GM12875 (cell line): ENCODE measurements around the gene AGL.

ENCODE experiments used
- H3K4me3 ChIP-seq: one replicate; pipeline ENCODE4 v1.5.1; 2011; ENCODE audit warnings: low read depth, low read length, control low read depth
- TF ChIP-seq, protein P1 (sequence below): IDR thresholded peaks from 2 replicates; pipeline ENCODE4 v1.5.1; 2011; ENCODE audit warnings: low read depth, mild to moderate bottlenecking, control low read depth, inconsistent platforms, low read length, moderate library complexity, borderline replicate concordance; ENCODE audit not compliant: insufficient read depth

AGL gene

DNA sequence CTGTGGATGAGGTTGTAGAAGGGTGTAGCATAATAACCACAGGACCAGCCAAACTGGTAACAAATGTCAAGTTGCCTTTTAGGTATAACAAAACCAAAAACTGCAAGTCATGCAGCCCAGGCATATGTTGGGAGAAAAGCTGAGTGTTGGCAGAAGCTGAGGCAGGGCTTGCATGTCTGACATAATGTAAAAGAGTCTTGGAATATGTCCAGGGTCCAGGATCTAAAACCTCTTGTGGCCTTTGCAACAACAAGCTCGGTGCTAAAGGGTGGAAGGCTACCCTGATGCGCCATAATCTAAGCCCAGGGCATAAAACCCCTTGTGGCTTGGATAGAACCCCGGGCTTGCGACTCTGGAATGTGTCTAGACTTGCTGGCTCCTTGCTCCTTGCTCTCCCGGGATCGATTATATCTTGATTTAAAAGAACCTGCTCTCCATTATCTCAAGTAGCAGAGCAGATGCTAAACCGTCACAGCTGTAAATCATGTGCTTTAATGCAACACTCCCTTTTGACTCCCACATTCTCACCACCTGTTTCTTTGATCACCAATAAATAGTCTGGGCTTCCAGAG lies 93.1 kb downstream of the AGL start:
- H3K4me3 ChIP-seq: no peak overlapping the region
- TF ChIP-seq, protein P1, sequence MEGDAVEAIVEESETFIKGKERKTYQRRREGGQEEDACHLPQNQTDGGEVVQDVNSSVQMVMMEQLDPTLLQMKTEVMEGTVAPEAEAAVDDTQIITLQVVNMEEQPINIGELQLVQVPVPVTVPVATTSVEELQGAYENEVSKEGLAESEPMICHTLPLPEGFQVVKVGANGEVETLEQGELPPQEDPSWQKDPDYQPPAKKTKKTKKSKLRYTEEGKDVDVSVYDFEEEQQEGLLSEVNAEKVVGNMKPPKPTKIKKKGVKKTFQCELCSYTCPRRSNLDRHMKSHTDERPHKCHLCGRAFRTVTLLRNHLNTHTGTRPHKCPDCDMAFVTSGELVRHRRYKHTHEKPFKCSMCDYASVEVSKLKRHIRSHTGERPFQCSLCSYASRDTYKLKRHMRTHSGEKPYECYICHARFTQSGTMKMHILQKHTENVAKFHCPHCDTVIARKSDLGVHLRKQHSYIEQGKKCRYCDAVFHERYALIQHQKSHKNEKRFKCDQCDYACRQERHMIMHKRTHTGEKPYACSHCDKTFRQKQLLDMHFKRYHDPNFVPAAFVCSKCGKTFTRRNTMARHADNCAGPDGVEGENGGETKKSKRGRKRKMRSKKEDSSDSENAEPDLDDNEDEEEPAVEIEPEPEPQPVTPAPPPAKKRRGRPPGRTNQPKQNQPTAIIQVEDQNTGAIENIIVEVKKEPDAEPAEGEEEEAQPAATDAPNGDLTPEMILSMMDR: no peak

DNA sequence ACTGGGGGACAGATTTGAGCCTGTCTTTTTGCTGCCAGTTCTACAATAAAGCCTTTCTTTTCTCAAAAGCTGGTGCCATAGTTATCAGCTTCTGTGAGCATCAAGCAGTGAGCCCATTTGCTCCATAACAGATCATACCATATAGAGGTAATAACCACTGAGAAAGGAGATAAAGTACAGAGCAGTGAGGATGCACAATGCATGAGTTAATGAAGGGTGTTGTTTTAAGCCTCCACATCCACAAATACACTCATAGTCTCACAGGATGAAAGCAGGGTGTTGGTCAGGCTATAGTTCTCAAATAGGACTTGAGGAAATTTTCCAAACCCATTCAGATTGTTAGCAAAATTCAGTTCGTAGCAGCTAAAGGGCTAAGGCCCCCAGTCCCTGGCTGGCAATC lies 94.0 kb downstream of the AGL start:
- H3K4me3 ChIP-seq: no peak overlapping the region
- TF ChIP-seq, protein P1: no peak

DNA sequence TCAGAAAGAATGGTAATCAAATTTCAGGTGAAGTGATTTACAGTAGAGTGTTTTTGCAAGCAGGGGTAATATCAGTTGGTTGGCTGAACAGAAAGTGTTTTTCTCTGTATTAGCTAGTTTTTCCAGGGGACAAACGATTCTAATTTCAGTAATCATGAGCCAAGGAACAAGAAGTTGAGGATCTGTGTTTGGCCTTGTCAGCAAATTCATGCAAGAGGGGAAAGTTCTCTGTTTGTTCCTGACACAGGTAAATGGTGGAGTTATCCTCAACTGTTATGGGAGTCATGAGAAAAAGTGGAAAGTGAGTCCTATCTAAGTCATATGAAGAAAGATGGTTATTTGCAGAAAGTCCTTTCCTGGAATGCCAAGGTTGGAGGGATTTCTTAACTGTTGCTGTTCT lies 95.0 kb downstream of the AGL start:
- TF ChIP-seq, protein P1: no peak
- no peak overlapping the region for H3K4me3 ChIP-seq

DNA sequence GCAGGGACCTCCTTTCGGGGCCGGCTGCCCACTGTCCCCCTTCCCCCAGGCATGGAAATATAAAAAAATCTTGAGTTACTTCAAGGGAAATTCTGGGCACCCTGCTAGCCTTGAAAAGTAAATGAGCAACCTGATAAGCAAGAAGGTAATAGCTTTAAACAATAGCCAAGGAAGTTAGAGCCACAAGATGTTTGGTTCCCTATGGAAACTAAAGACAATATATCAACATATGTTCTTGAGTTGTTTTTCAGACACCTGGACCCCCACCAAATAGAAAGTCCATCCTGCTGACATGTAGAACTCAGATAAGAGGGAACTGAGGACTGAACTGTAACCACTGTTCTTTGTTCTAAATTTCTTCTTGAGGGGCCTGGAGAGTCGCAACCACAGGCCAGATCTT lies 100.3 kb downstream of the AGL start:
- TF ChIP-seq, protein P1: no peak
- no peak overlapping the region for H3K4me3 ChIP-seq

DNA sequence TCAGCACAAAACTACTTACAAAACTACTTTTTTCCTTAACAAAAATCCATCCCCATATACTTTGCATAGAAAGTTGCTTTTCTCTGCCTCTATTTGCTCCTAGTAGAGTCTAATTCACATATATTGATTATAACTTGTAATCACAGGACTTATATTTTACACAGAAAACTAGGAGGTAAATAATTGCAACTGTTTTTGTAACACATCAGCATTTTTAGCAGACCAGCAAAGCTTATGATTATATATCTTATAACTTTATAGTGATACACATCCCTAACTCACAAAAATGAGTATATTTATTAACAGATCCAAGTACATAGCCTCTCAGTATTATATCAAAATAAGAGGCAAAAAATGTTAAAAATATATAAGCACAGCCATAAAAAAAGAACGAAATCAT lies 102.4 kb downstream of the AGL start:
- H3K4me3 ChIP-seq: no peak overlapping the region
- TF ChIP-seq, protein P1: no peak

DNA sequence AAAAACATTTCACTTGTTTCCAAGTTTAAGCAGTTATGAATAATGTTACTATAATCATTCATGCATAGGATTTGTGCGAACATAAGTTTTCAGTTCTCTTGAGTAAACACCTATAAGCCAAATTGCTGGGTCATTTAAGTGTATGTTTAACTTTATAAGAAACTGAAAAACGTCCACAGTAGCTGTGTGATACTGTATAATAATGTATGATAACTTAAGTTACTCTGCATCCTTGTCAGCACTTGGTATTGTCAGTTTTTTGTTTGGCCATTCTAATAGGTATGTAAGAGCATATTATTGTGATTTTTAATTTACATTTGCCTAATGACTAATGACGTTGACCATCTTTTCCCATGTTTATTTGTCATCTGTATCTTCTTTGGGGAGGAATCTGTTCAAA lies 105.2 kb downstream of the AGL start:
- H3K4me3 ChIP-seq: no peak overlapping the region
- TF ChIP-seq, protein P1: no peak

DNA sequence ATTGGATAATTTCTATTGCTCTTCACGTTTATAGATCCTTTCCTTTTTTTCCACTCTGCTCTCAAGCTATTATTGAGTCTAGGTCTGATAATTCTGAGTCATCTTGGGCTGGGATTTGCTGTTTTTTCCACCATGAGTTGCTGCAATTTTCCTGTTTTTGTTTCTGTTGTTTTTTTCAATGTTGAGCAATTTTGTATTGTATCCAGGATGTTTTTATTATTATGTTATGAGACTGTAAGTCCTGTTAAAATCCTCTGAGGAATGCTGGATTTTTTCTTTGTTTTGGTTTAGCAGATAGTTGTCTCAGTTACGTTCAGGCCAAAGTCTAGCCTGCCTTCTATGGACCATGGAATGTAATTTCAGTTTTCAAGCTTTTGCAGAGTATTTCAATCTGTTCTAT lies 106.6 kb downstream of the AGL start:
- H3K4me3 ChIP-seq: no peak overlapping the region
- TF ChIP-seq, protein P1: no peak
